NCI-H1417 treated with DMSO at 0.1 percent for 48 hours (cell line): ENCODE data around the gene PKP3.

ENCODE experiments used
- DNase-seq: peaks from one replicate; lab custom pipeline; 2025; lab: John Stamatoyannopoulos, UW

The PKP3 gene

DNA sequence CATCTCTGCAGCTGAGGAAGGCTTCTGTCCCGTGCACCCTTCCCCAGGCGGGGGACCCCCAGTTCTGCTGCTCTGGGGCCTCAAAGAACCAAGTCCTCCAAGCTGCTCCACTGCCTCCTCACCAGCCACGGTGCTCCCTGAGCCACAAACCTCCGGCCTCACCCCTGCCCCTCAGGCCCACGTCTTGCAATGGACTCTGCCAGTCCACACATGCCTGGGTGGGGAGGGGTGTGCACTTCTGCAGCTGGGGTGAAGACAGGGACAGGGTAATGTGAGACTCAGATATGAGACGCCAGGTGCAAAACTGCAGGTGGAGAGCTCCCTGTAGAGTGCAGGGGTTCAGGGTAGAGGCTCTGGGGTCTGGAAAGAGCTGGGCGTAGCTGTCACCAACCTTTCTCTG, 52.9 kb downstream of the PKP3 start:
- DNase-seq = no peak

DNA sequence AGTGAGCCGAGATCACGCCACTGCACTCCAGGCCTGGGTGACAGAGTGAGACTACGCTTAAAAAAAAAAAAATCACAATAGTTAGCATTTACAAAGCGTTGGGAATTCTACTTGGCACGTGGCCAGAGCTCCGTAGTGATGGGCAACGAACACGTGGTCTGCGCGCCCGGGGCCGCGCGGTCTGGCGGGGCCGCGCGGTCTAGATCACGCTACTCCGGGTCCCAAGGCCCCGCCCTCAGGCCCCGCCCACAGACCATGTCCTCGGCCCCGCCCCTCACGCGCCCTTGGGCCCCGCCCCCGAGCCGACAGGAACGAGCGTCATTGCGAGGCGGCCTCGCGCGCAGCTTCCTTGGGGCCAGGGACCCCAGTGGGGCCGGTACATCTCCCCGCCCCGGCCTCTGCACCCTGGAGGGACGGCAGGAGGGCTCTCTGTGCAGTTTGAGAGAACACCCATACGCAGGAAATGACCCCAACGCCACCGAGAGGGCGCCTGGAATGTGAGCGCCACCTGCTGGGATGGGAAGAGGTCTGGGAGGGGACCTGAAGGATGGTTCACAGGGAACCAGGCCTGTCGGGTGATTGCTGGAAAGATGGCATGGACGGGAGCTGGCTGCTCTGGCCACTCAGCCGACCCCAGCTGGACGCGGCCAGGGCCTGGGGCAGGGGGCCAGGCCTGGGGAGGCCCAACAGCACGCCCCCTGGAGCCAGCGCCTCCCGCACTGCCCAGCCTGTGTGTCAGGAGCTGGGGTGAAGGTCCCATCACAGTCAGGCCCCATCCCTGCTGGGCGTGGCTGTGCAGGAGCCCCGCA, 54.1 kb downstream of the PKP3 start:
- peak; percentile 72 for DNase-seq

DNA sequence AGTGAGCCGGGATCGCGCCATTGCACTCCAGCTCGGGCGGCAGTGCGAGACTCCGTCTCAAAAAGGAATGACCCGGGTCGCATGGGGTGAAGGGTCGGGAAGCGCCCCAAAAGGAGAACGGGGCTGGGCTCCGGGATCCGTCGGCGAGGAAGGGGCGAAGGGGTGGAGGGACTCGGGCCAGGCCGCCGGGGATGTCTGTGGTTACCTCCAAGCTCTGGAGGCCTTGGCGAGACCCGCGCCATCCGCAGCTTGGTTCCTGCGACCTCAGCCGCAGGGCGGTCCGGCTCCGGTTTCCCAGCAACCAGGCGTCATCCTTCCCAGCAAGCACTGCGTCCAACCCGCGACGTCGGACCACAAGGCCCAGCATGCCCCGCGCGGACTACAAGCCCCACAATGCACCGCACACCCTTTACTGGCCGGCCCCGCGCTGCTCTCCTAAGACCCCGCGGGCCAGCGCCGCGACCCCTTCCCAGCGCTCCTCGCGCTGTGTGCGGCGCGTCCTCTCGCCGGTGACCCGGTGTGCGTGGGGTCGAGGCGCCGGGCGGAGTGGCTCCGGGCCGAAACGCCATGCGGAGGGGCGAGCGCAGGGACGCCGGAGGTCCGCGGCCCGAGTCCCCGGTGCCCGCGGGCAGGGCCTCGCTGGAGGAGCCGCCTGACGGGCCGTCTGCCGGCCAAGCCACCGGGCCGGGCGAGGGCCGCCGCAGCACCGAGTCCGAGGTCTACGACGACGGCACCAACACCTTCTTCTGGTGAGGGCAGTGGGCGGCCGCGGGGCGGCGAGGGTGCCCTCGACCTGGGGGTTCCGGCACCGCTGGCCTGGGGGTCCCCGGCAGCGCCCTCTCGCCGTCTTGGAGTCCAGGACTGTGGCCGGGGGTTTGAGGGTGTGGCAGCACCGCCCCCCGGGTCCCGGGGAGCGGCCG, 56.1 kb downstream of the PKP3 start, which contains the start of gene PTDSS2:
Gene PTDSS2, plus strand, starts transcription at position 391 of the 920 bp plus-strand sequence. Its CDS starts 177 bp downstream, at position 568.
- peak; percentile 84 for DNase-seq

DNA sequence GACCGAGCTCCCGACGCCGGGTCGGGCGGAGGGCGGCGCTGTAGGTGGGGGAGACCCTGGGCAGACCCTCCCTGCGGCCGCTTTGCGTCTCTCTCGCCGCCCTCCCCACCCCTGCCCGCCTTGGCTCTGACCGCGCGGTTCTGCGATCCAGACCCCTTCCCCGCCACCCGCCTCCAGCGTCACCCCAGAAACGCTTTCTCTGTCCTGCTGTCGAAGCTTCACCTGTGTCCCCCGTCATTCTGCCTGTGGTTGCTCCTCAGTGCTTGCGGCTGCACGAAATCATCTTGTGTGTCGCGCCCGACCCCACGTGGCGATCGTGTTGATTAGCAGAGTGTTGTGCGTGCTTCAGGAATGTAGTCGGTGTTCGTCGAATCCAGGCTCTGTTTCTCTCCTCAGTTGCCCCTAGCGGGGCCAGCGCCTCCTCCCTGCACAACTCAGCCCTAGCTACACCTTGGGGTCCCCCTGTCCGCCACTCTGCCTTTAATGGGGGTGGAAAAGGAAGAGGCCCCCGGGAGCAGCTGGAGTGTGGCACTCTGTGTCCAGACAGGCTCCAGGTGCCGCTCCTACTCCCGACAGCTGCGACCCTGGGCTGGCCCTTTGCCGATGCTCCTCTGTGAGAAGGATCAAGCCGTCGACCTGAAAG, 56.9 kb downstream of the PKP3 start:
- no peak for DNase-seq

- no peak for DNase-seq
Measured at GRCh38 chr11:451738-452137, 57.7 kb downstream of the PKP3 start.

DNA sequence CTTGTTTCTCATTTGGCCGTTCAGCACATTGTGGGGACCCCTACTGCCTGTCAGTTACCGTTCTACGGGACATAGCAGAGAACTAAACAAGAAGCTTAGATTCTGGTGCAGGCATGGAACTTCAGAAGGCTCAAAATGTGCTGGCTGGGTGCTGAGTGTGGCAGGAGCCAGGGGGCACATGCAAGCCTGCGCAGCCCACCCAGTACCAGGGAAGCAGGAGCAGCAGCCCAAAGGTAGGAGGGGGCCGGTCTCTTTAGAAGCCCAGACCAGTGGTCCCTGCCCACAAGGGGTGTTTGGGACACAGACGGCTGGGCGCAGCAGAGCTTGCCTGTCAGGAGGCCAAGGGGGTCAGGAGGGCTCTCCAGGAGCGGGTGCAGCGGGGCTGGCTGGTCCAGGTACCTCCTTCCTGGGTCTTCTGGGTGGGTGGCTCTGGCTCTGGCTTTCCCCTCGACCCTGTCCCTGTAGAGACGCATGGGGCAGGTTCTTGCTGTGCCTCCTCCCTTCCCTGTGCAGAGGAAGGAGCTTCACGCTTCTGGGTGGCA, 58.3 kb downstream of the PKP3 start:
- no peak for DNase-seq

GRCh38 chr11:452916-453527, 59.0 kb downstream of the PKP3 start:
- DNase-seq = no peak

DNA sequence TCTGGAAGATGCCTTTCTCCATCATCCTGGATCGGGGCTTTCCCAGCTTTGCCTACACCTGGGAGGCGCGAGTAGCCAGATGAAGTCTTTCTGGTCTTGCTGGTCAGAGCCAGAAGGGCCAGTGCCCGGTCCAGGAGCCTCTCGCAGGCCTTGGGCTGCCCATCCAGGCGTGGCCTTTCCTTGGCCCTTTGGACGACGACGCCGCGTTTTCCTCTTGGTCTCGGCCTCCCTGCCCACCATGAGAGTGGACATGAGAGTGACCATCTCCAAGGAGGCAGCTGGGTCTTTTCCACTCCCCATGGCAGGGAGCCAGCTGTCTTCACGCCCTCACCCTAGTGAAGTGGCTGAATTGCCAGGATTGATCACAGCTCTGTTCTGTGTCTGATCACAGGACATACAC, 59.6 kb downstream of the PKP3 start:
- no peak for DNase-seq

- no peak for DNase-seq
Measured at GRCh38 chr11:454043-454442, 60.0 kb downstream of the PKP3 start.
